Measurements from ENCODE around the gene KIF4B.

KIF4B gene

GRCh38 chr5:155052532-155052931, 39.0 kb downstream of the KIF4B start:
- DNase-seq (ENCODE audit: low read depth), result no peak

- DNase-seq (ENCODE audit: low read depth), result no peak
Observed at GRCh38 chr5:155053501-155053900, 39.9 kb downstream of the KIF4B start.

DNA sequence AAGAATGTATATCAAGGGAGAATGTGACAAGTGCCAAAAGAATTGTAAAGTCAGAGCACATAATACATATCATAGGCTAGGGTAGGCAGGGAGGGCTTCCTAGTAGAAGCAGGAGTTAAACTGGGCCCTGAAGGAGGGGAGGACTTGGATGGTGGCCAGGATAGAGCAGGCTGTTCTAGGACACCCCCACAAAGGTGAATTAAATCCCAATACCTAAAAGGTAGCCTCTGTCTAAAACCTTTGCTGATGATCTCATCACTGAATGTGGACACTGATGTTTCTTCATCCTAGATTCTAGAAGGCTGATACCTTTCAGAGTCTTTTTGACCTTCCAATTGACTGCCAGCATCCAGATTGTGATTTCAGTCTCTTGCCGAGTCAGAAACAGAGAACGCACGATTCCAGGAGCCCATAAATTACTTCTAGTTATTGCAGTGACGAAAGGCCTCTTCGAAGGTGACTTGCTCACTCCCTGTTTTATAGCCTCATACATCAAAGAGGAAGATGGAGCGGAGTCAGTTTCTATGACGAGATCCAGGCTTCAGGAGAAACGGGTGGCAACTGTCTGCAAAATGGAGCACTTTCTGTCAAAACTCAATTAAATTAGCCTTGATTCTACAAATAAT, 43.2 kb downstream of the KIF4B start:
- DNase-seq (ENCODE audit: low read depth), result no peak

DNA sequence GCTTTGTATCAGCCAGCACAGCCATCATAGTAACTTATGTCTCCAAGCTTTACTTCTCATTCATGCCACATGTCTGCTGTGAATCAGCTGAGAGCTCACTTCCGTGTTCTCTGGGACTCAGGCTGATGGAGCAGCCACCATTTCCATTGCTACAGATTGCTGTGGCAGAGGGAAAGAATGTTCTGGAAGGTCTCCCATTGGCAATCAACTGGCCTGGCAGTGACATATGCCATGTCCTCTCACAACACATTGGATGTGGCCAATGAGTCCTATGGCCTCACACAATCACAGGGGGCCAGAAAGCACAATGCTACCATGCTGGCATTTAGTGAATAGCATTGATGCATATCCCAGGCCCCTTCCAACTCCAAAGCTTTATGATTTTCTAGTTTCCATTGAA, 44.1 kb downstream of the KIF4B start:
- no peak for DNase-seq (ENCODE audit: low read depth)

- no peak for DNase-seq (ENCODE audit: low read depth)
Observed at GRCh38 chr5:155064580-155064979, 51.0 kb downstream of the KIF4B start.

GRCh38 chr5:155066886-155067595, 53.5 kb downstream of the KIF4B start:
- no peak for DNase-seq (ENCODE audit: low read depth)
